COLO668 (cell line): ENCODE data around the gene CIAPIN1.
"Not testable (repeated sequence)": the region's sequence is repeated elsewhere in the genome, so short reads cannot be mapped to it uniquely, and the experiment has no call there.

ENCODE experiments used
- DNase-seq: peaks from one replicate; lab custom pipeline; 2025; ENCODE audit not compliant: unreplicated experiment; lab: John Stamatoyannopoulos, UW

The CIAPIN1 gene

DNA sequence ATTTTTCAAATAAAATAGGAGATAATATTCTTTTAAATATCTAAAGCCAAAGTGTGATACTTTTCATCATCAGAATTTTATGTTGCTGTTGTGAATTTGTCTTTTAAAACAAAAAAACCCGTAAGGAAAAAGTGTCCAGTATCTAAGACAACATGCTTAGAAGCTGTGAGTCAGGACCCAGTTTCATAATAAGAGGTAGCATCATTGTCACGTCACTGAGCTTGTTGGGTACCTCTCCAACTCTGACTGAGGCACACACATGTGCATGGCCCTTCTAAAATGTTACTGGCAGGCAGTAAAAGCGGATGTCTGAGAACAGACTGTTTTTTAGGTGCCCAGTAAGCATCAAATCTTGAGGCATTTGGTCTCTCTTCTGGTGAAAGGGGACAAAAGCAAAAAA, 2.5 kb downstream of the CIAPIN1 start:
- DNase-seq, result no peak

DNA sequence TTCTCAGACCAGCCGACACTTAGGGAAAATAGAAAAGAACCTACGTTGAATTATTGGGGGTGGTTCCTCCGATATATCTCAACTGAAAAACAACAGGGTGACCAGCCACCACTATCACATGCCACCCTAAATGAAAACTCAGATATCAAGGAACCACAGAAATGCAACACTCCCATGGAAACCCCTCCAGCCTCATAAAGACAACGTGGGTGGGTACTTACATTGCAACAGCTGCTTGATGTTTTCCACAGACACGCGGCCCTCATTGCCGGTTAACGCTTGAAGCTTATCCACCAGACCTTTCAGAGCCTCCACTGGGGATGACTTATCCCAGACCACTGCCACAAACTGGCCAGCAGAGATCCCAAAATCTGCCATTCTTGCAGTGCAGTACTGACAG, 6.6 kb downstream of the CIAPIN1 start:
- not testable (repeated sequence) for DNase-seq

GRCh38 chr16:57439947-57440346, 7.2 kb downstream of the CIAPIN1 start:
- DNase-seq, result not testable (repeated sequence)

GRCh38 chr16:57435838-57436237, 11.3 kb downstream of the CIAPIN1 start:
- no peak for DNase-seq

- no peak for DNase-seq
These were observed 13.2 kb downstream of the CIAPIN1 start for GRCh38 chr16:57434003-57434402.

- no peak for DNase-seq
These were observed 14.2 kb downstream of the CIAPIN1 start for GRCh38 chr16:57432989-57433388.

DNA sequence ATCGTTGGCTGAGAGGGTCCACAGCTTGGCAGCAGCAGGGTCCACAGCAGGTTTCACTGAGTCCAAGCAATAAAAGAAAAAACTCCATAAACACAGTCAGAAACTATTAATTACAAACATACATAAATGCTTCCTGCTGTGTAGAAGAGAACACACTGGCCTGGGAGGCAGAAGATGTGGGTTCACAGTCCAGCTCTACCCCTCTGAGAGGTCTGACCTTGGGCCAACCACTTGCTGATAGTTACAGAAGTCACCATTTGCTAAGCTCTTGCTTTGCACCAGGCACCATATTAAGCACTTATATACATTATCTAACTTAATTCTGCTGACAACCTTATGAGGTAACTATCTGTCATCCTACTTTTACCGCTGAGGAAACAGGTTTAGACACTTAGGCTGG, 14.7 kb downstream of the CIAPIN1 start:
- DNase-seq, result no peak

DNA sequence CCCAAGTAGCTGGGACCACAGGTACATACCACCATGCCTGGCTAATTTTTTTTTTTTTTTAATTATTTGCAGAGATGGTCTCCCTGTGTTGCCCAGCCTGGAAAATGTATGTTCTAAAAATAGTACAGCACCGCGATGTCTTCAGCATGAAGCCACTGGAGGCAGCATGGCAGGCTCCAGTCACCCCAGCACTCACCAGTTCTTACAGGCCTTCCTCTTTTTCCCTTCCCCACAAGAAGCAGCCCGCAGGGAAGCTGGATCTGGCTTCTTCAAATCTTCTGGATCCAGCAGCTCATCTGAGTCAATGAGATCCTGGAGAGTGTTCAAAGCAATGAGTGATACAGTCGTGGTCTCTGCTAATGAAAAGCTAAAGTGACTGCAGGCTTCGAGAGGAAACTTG, 16.2 kb downstream of the CIAPIN1 start:
- no peak for DNase-seq

GRCh38 chr16:57427824-57428223, 19.4 kb downstream of the CIAPIN1 start:
- no peak for DNase-seq

DNA sequence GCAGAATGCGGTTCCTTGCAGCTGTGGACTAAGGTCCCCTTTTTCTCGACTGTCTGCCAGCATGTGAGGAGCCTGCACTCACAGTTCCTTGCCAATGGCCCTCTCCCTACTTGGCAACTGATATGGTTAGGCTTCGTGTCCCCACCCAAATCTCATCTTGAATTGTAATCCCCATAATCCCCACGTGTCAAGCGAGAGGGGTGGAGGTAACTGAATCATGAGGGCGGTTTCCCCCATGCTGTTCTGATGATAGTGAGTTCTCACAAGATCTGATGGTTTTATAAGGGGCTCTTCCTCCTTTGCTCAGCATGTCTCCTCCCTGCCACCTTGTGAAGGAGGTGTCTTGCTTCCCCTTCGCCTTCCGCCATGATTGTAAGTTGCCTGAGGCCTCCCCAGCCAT, 19.9 kb downstream of the CIAPIN1 start:
- DNase-seq, result no peak

DNA sequence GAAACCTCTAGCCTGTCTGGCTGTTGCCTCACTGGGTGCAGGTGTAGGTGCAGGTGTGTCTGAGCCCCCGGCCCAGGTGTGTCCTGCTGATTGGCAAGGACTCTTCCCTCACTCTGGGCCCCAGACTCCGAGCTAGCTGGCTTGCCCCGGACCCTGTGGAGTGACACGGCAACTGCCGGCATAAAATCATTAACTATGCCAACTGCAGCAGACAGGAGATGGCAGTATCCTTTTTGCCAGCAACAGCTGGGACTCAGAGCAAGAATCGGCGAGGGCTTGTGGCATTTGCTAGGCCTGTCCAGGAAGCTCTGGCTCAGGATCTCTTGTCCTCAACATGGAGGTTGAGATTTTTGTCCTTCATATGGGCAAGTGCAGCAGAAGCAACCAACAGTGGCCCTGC, 20.8 kb downstream of the CIAPIN1 start:
- no peak for DNase-seq

- DNase-seq, result no peak
These were observed 22.6 kb downstream of the CIAPIN1 start for GRCh38 chr16:57424583-57424982.

DNA sequence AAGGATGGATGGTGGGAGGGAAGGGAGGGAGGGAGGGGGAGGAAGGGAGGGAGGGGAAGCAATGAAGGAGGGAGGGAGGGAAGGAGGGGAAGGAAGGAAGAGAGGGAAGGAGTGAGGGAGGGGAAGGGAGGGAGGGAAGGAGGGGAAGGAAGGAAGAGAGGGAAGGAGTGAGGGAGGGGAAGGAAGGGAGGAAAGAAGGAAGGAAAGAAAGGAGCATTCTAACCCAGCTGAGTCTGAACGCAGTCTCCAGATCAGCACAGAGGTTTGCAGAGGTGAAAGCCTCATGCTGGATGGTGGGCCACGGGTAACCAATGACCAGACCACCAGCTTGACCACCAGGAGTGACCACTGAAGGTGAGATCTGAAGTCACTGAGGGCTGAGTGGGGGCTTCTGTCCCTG, 24.0 kb downstream of the CIAPIN1 start:
- DNase-seq, result no peak

- DNase-seq, result peak; percentile 72
These were observed 24.9 kb downstream of the CIAPIN1 start for GRCh38 chr16:57422026-57422944.

GRCh38 chr16:57419506-57419905, 27.7 kb downstream of the CIAPIN1 start:
- no peak for DNase-seq

- no peak for DNase-seq
These were observed 31.1 kb downstream of the CIAPIN1 start for GRCh38 chr16:57416084-57416483.

- no peak for DNase-seq
These were observed 33.5 kb downstream of the CIAPIN1 start for GRCh38 chr16:57413733-57414132.

DNA sequence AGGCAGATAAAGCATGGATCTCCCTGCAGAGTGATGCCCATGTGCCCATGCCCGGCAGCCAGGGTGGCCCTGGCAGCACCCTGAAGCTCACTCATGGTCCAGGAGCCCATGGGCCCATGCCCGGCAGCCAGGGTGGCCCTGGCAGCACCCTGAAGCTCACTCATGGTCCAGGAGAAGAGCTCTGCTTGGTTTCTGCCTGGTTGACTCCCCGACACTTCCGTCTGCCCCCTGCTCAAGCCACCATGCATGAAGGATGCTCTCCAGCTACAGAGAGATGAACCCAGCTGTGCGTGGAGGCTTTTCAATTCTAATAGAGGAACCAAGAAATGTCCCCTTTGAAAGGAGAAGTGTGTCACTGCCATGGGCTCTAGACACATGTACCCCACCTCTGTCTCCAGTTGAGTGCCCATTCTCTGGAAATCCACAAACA, 33.9 kb downstream of the CIAPIN1 start:
- no peak for DNase-seq

- no peak for DNase-seq
These were observed 34.6 kb downstream of the CIAPIN1 start for GRCh38 chr16:57412584-57412983.

GRCh38 chr16:57411362-57411976, 35.7 kb downstream of the CIAPIN1 start:
- DNase-seq, result no peak

- peak; percentile 81 for DNase-seq
These were observed 37.2 kb downstream of the CIAPIN1 start for GRCh38 chr16:57409870-57410587.

DNA sequence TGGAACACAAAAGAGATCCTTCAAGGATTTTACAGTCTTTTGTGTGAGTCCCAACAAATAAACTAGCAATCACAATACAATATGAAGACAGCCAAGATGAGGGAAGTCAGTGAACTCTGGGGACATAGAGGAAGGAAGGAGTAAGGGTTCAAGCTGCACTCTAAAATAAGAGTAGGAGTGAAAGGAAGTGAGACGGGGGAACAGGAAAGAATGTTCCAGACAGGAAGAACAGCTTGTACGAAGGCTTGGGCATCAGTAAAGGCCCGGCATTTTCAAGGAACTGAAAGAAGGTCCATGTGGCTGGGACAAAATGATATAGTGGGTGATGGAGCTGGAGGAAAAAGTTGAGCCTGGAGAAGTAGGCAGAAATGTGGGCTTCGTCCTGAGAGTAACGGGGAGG, 38.1 kb downstream of the CIAPIN1 start:
- no peak for DNase-seq
